Lower leg skin (tissue), 4 donors: ENCODE data around the gene TRIM9. TPM values are rescaled to one million over a fixed set of nuclear protein-coding genes. Genes with fewer than 3 reads are reported as not detected.

ENCODE experiments used
- DNase-seq, 2 donors: peaks; one replicate each; pipeline ENCODE4 v3.0.0-alpha.2; 2019; ENCODE audit warnings: low spot score in 2 of 2
- H3K4me3 ChIP-seq: fragments of 200-600 bp; sonication (generic); 2 replicates; pipeline ENCODE4 v1.5.1; 2017; ENCODE audit warnings: mild to moderate bottlenecking, low read depth; ENCODE audit not compliant: poor library complexity, severe bottlenecking
- CTCF ChIP-seq, 3 donors: fragments of 450-650 bp; IDR thresholded peaks; one replicate each; pipeline ENCODE4 v1.5.1; 2016; ENCODE audit warnings: antibody characterized with exemption in 3 of 3, mild to moderate bottlenecking in 3 of 3, moderate library complexity in 2 of 3
- POLR2A ChIP-seq, 2 donors: fragments of 450-650 bp; IDR thresholded peaks; one replicate each; pipeline ENCODE4 v1.6.1; 2016 to 2017; ENCODE audit warnings: antibody characterized with exemption in 2 of 2, mild to moderate bottlenecking in 1 of 2, moderate library complexity in 1 of 2
- WGBS, 2 donors: methylation state at CpG; one replicate each; pipeline ENCODE4 v1.1.5; 2018; 5-methylcytosine and 5-hydroxymethylcytosine counted together
- intact Hi-C: fragments of 100-400 bp; cut with DNase I; formaldehyde crosslinking; loops from one replicate; pipeline ENCODE4 v1.15.0; 2023; ENCODE audit warnings: low total_unique reads
- total RNA-seq, 4 donors: library from RNA; depleted of rRNA; stranded (reverse); fragments of >200 nt; gene quantifications; one replicate each; pipeline ENCODE4 v1.1.0, GENCODE V29; 2016

The TRIM9 gene
- total RNA-seq, 4 donors from 2014 or later, result 0.76 to 3.0 (median 1.4) TPM

DNA sequence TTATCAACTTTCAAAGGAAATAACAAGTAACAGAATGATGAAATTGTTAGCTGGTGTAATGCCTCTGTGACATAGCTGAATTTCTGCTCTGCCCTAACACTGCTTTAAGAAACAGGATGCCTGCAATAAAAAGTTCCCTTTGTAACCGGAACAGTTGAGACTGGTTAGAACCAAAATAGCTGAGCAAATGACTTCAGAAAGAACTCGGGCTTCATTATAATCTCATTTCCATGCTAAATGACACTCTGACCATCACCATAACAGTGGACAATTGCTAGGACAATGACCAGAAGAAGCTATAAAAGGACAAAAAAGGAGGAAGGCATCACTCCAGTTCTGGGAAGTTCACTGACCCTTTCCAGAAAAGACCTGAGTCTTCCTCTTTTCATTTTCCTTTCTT is 127.1 kb downstream of the TRIM9 start:
- intact Hi-C loops, result no loop called here
- H3K4me3 ChIP-seq, result no peak overlapping the region
- 34 to 59% methylated on average over 2 of the region's 2 CpGs for WGBS, 2 donors
- DNase-seq, result no peak
- no peak for TF ChIP-seq POLR2A (IDR thresholded peaks at IDR 0.05)
- TF ChIP-seq CTCF (IDR thresholded peaks at IDR 0.05), result no peak

DNA sequence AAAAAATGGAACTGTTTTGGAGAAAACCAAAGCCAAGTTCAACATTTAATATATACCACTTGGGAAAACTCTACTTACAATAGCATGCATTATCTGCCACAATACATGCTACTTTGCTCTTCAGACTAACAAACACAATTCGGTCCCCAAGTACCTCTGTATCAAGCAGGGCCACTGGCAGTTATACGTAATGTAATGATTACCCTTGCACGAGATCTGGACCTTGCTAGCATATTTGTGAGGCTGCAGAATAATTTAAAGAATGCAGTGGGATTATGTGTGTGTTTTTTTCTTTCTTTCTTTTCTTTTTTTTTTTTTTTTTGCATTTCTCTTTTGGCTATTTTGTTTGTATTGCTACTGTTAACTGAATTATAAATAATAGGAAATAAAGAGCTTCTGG is 127.8 kb downstream of the TRIM9 start:
- intact Hi-C loops, result no loop called here
- DNase-seq, result no peak
- H3K4me3 ChIP-seq, result no peak overlapping the region
- TF ChIP-seq POLR2A (IDR thresholded peaks at IDR 0.05) (no peak), CTCF (IDR thresholded peaks at IDR 0.05) (no peak)
- WGBS, 2 donors, result 51 to 58% methylated on average over 3 of the region's 3 CpGs

- WGBS, 2 donors, result 36 to 39% methylated on average over 5 of the region's 5 CpGs
- H3K4me3 ChIP-seq, result no peak overlapping the region
- DNase-seq, result peak in 1 of 2 donors; percentile 39
- TF ChIP-seq CTCF (IDR thresholded peaks at IDR 0.05), result no peak
- no peak for TF ChIP-seq POLR2A (IDR thresholded peaks at IDR 0.05)
- intact Hi-C loops, result no loop called here
Observed at GRCh38 chr14:50964683-50965390, 130.1 kb downstream of the TRIM9 start.

- no peak for DNase-seq
- H3K4me3 ChIP-seq, result no peak overlapping the region
- 90 to 92% methylated on average over 5 of the region's 5 CpGs for WGBS, 2 donors
- intact Hi-C loops, result no loop called here
- TF ChIP-seq POLR2A (IDR thresholded peaks at IDR 0.05), result no peak
- no peak for TF ChIP-seq CTCF (IDR thresholded peaks at IDR 0.05)
Observed at GRCh38 chr14:50963919-50964318, 131.0 kb downstream of the TRIM9 start.

- no peak for DNase-seq
- TF ChIP-seq POLR2A (IDR thresholded peaks at IDR 0.05) (no peak), CTCF (IDR thresholded peaks at IDR 0.05) (no peak)
- no peak overlapping the region for H3K4me3 ChIP-seq
- 34 to 39% methylated on average over 2 of the region's 2 CpGs for WGBS, 2 donors
- intact Hi-C loops, result no loop called here
Observed at GRCh38 chr14:50961605-50962221, 133.2 kb downstream of the TRIM9 start.
